HG02885 (cell line): ENCODE results near the gene LCLAT1.

ENCODE experiments used
- ATAC-seq: cut with Tn5 transposase; IDR thresholded peaks from one replicate; pipeline ENCODE4 v1.9.1; 2021; ENCODE audit warnings: mild to moderate bottlenecking; ENCODE audit not compliant: unreplicated experiment, poor library complexity

The LCLAT1 gene

DNA sequence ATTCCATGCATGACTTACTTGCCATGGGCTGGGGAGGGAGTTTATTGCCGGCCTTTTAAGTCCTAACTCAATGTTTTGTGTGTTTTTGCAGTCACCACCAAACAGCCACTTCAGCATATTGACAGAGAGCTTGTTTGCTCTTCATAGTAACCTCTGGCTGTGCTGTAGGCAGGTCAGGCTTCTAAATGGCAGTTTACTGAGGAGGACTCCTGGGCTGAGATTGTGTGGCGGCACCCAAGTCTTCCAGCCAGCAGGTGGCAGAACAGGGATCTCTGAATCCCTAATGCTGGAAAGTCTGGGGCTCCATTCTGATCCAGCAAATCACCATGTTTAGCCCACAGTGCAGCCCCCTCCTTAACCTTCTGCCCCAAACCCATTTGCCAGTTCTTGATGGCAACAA, 239.0 kb downstream of the LCLAT1 start:
- ATAC-seq, result no peak

- no peak for ATAC-seq
Observed at GRCh38 chr2:30686669-30687068, 239.6 kb downstream of the LCLAT1 start.

DNA sequence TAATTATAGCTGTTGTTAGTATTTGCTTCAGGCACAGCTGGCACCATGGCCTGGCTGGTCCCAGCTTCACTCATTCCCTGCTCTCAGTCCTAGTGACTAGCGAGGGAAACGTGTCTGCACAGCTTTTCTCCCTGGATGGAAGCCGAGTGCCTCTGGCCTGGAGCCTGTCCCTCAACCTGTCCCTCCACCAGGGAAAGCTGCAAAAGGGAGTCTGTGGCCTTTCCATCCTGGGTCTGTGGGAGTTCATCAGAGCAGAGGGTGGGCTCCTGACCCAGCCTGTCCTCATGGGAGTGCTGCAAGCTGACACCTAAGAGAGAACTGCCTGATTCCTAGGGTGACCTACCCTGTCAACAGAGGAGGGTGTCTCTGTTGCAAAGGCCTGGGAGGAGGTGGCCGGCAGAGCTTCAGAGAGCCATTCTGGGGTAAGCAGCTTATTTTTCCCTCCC, 241.9 kb downstream of the LCLAT1 start:
- ATAC-seq, result no peak

GRCh38 chr2:30689496-30690125, 242.6 kb downstream of the LCLAT1 start:
- ATAC-seq, result no peak

GRCh38 chr2:30690126-30690561, 243.1 kb downstream of the LCLAT1 start:
- ATAC-seq, result no peak

DNA sequence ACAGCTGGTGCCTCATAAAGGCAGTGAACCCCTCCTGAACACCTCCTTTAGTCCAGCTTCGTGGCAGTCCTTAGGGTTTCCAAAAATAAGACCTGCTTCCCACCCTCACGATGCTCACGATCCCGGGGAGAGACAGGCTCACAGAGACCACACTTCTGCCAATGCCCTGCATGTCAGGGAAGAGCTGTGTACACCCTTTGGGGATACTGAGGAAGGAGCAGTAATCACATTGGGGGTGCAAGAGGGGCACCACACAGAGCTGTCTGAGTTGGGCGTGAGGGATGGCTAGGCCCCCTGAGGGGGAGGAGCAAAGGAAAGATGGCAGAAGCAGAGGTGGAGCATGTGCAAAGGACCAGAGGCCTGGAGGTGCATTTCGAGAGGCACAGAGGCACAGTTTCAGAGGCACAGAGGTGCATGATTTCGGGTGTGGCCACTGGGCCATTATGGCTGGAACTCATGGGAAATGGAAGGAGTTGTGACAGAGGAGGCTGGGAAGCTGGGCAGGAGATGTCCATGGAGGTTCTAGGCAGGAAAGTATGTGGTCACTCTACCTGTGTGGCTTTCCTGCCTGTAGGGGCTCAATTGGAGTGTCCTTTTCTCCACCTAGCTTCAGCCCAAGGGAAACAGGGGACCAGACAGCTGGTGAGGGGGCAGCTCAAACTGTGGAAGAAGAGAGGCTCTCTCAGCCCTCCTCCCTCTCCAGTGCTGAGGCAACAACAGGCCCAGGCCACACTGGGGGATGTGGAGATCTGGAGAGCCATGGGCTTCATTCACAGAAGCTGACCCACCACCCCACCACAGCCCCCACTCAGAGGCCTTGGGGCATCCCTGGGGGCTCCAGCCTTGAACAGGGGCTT, 244.3 kb downstream of the LCLAT1 start:
- no peak for ATAC-seq

- no peak for ATAC-seq
Observed at GRCh38 chr2:30691948-30692828, 245.1 kb downstream of the LCLAT1 start.

- ATAC-seq, result no peak
Observed at GRCh38 chr2:30692829-30693275, 245.8 kb downstream of the LCLAT1 start.
